T-helper 1 cell treated with Interleukin-12 subunit alpha and Interleukin-12 subunit beta and Interleukin-4 antibody, amounts not matched to agents 30 μg/mL and 1 μg/mL, for 36 hours (primary cell): ENCODE results near the gene EVPLL.
A peak's percentile ranks its signal among the peaks of the same experiment; 100 is the strongest.
"Not testable (repeated sequence)": the region's sequence is repeated elsewhere in the genome, so short reads cannot be mapped to it uniquely, and the experiment has no call there.

Source experiments
- H3K27ac Mint-ChIP-seq: one replicate; pipeline ENCODE4 v1.8.0; 2021; ENCODE audit warnings: mild to moderate bottlenecking, mixed read lengths
- H3K27me3 Mint-ChIP-seq: one replicate; pipeline ENCODE4 v1.8.0; 2021; ENCODE audit warnings: low read depth, mixed read lengths
- H3K36me3 Mint-ChIP-seq: one replicate; pipeline ENCODE4 v1.8.0; 2021; ENCODE audit warnings: low read depth, mixed read lengths
- H3K4me1 Mint-ChIP-seq: one replicate; pipeline ENCODE4 v1.8.0; 2021; ENCODE audit warnings: low read depth, mixed read lengths
- H3K4me3 Mint-ChIP-seq: one replicate; pipeline ENCODE4 v1.8.0; 2021; ENCODE audit warnings: mild to moderate bottlenecking, moderate library complexity, mixed read lengths
- H3K9me3 Mint-ChIP-seq: one replicate; pipeline ENCODE4 v1.8.0; 2021; ENCODE audit warnings: mixed read lengths

EVPLL gene

GRCh38 chr17:18384271-18384670 lies 6.7 kb downstream of the EVPLL start:
- peaks cover 27% of the 10 kb centered on the region for H3K27me3 Mint-ChIP-seq
- not testable (repeated sequence) for H3K4me1 Mint-ChIP-seq, H3K4me3 Mint-ChIP-seq, H3K9me3 Mint-ChIP-seq, H3K36me3 Mint-ChIP-seq, H3K27ac Mint-ChIP-seq

GRCh38 chr17:18387583-18387982 lies 10.0 kb downstream of the EVPLL start:
- not testable (repeated sequence) for H3K27ac Mint-ChIP-seq, H3K4me3 Mint-ChIP-seq, H3K4me1 Mint-ChIP-seq, H3K36me3 Mint-ChIP-seq, H3K9me3 Mint-ChIP-seq
- H3K27me3 Mint-ChIP-seq = peaks cover 23% of the 10 kb centered on the region

- not testable (repeated sequence) for H3K4me1 Mint-ChIP-seq, H3K27ac Mint-ChIP-seq, H3K4me3 Mint-ChIP-seq, H3K9me3 Mint-ChIP-seq, H3K36me3 Mint-ChIP-seq
- H3K27me3 Mint-ChIP-seq = peaks cover 23% of the 10 kb centered on the region
Observed at GRCh38 chr17:18388266-18388665, 10.7 kb downstream of the EVPLL start.

- H3K9me3 Mint-ChIP-seq, H3K27ac Mint-ChIP-seq, H3K4me1 Mint-ChIP-seq, H3K4me3 Mint-ChIP-seq, H3K36me3 Mint-ChIP-seq: not testable (repeated sequence)
- H3K27me3 Mint-ChIP-seq = peaks cover 22% of the 10 kb centered on the region
Observed at GRCh38 chr17:18388728-18389127, 11.2 kb downstream of the EVPLL start.

GRCh38 chr17:18401872-18402590 lies 24.5 kb downstream of the EVPLL start:
- H3K36me3 Mint-ChIP-seq, H3K4me3 Mint-ChIP-seq: not testable (repeated sequence)

GRCh38 chr17:18403166-18403565 lies 25.6 kb downstream of the EVPLL start:
- not testable (repeated sequence) for H3K27me3 Mint-ChIP-seq, H3K4me3 Mint-ChIP-seq, H3K36me3 Mint-ChIP-seq, H3K9me3 Mint-ChIP-seq, H3K27ac Mint-ChIP-seq, H3K4me1 Mint-ChIP-seq

More at GRCh38 chr17:18401872-18402590, 24.5 kb downstream of the EVPLL start:
- not testable (repeated sequence) for H3K4me1 Mint-ChIP-seq, H3K27me3 Mint-ChIP-seq, H3K27ac Mint-ChIP-seq, H3K9me3 Mint-ChIP-seq

- H3K36me3 Mint-ChIP-seq, H3K4me1 Mint-ChIP-seq, H3K27me3 Mint-ChIP-seq, H3K27ac Mint-ChIP-seq, H3K4me3 Mint-ChIP-seq, H3K9me3 Mint-ChIP-seq: not testable (repeated sequence)
Observed at GRCh38 chr17:18403604-18404003, 26.0 kb downstream of the EVPLL start.

- H3K27ac Mint-ChIP-seq, H3K27me3 Mint-ChIP-seq, H3K36me3 Mint-ChIP-seq, H3K9me3 Mint-ChIP-seq: not testable (repeated sequence)
- Mint-ChIP-seq H3K4me1 (peaks cover 17% of the 10 kb centered on the region), H3K4me3 (peak overlapping the region; percentile 7)
Observed at GRCh38 chr17:18408906-18409305, 31.3 kb downstream of the EVPLL start.

GRCh38 chr17:18409321-18409720 lies 31.7 kb downstream of the EVPLL start:
- Mint-ChIP-seq H3K4me3 (peak overlapping the region; percentile 7), H3K4me1 (peaks cover 17% of the 10 kb centered on the region)
- not testable (repeated sequence) for H3K27me3 Mint-ChIP-seq, H3K9me3 Mint-ChIP-seq, H3K36me3 Mint-ChIP-seq, H3K27ac Mint-ChIP-seq

- not testable (repeated sequence) for H3K9me3 Mint-ChIP-seq, H3K27me3 Mint-ChIP-seq
Observed at GRCh38 chr17:18410736-18411135, 33.2 kb downstream of the EVPLL start.

GRCh38 chr17:18411377-18411864 lies 33.8 kb downstream of the EVPLL start:
- not testable (repeated sequence) for H3K36me3 Mint-ChIP-seq, H3K27me3 Mint-ChIP-seq
- H3K27ac Mint-ChIP-seq = peak overlapping the region; percentile 96

More at GRCh38 chr17:18410736-18411135, 33.2 kb downstream of the EVPLL start:
- not testable (repeated sequence) for H3K36me3 Mint-ChIP-seq
- Mint-ChIP-seq H3K4me3 (peak overlapping the region; percentile 100), H3K4me1 (peaks cover 17% of the 10 kb centered on the region), H3K27ac (peak overlapping the region; percentile 70)

GRCh38 chr17:18412001-18412538 lies 34.5 kb downstream of the EVPLL start:
- not testable (repeated sequence) for H3K36me3 Mint-ChIP-seq, H3K9me3 Mint-ChIP-seq, H3K27ac Mint-ChIP-seq, H3K27me3 Mint-ChIP-seq
- Mint-ChIP-seq H3K4me1 (peaks cover 17% of the 10 kb centered on the region), H3K4me3 (peak overlapping the region; percentile 100)

More at GRCh38 chr17:18411377-18411864, 33.8 kb downstream of the EVPLL start:
- Mint-ChIP-seq H3K4me3 (peak overlapping the region; percentile 100), H3K4me1 (peaks cover 17% of the 10 kb centered on the region)
- H3K9me3 Mint-ChIP-seq = not testable (repeated sequence)

- H3K27ac Mint-ChIP-seq, H3K4me3 Mint-ChIP-seq, H3K4me1 Mint-ChIP-seq, H3K36me3 Mint-ChIP-seq, H3K27me3 Mint-ChIP-seq, H3K9me3 Mint-ChIP-seq: not testable (repeated sequence)
Observed at GRCh38 chr17:18421521-18421920, 43.9 kb downstream of the EVPLL start.

- H3K27ac Mint-ChIP-seq, H3K9me3 Mint-ChIP-seq, H3K4me3 Mint-ChIP-seq, H3K27me3 Mint-ChIP-seq, H3K4me1 Mint-ChIP-seq, H3K36me3 Mint-ChIP-seq: not testable (repeated sequence)
Observed at GRCh38 chr17:18422464-18422863, 44.9 kb downstream of the EVPLL start.

GRCh38 chr17:18423015-18423414 lies 45.4 kb downstream of the EVPLL start:
- H3K4me1 Mint-ChIP-seq, H3K27ac Mint-ChIP-seq, H3K27me3 Mint-ChIP-seq, H3K36me3 Mint-ChIP-seq, H3K9me3 Mint-ChIP-seq, H3K4me3 Mint-ChIP-seq: not testable (repeated sequence)

- not testable (repeated sequence) for H3K27ac Mint-ChIP-seq, H3K4me3 Mint-ChIP-seq, H3K4me1 Mint-ChIP-seq, H3K27me3 Mint-ChIP-seq, H3K36me3 Mint-ChIP-seq, H3K9me3 Mint-ChIP-seq
Observed at GRCh38 chr17:18425593-18425992, 48.0 kb downstream of the EVPLL start.
